Activated T-cell treated with anti-CD3 and anti-CD28 coated beads, Interleukin-2, amount 50 U/mL, for 72 hours (primary cell): ENCODE measurements around the gene ZNF746. TPM values are rescaled to one million over a fixed set of nuclear protein-coding genes. Genes with fewer than 3 reads are reported as not detected.
"Not testable (repeated sequence)": the region's sequence is repeated elsewhere in the genome, so short reads cannot be mapped to it uniquely, and the experiment has no call there.

Experiments
- ATAC-seq, 2 donors: fragments of 150-1000 bp; cut with Tn5 transposase; replicated peaks in 1 of 2; 2 replicates each; pipeline ENCODE4 v1.10.0; 2021; ENCODE audit warnings: moderate library complexity in 2 of 2, mild to moderate bottlenecking in 1 of 2
- DNase-seq, 2 donors: peaks; one replicate each; pipeline ENCODE4 v3.0.0; 2021 to 2022; ENCODE audit warnings: mixed read lengths in 1 of 2
- H3K27ac Mint-ChIP-seq: one replicate; pipeline ENCODE4 v1.8.0; 2022; ENCODE audit warnings: mild to moderate bottlenecking, moderate library complexity, mixed read lengths
- H3K27me3 Mint-ChIP-seq: one replicate; pipeline ENCODE4 v1.8.0; 2022; ENCODE audit warnings: low read depth, mixed read lengths
- H3K36me3 Mint-ChIP-seq, 2 donors: one replicate each; pipeline ENCODE4 v1.8.0; 2022; ENCODE audit warnings: mixed read lengths in 2 of 2, mild to moderate bottlenecking in 1 of 2; ENCODE audit not compliant: insufficient read depth in 2 of 2
- H3K4me1 Mint-ChIP-seq: one replicate; pipeline ENCODE4 v1.8.0; 2022; ENCODE audit warnings: low read depth, mixed read lengths
- H3K4me3 Mint-ChIP-seq, 2 donors: one replicate each; pipeline ENCODE4 v1.8.0; 2022; ENCODE audit warnings: mild to moderate bottlenecking in 2 of 2, mixed read lengths in 2 of 2, moderate library complexity in 2 of 2
- H3K9me3 Mint-ChIP-seq, 2 donors: one replicate each; pipeline ENCODE4 v1.8.0; 2022; ENCODE audit warnings: mixed read lengths in 2 of 2
- total RNA-seq, 2 donors: library from RNA; stranded (reverse); gene quantifications; one replicate each; pipeline ENCODE4 v1.2.3, GENCODE V29; 2022

The ZNF746 gene
- total RNA-seq, 2 donors from 2014 or later, result 20.3 to 21.9 TPM

GRCh38 chr7:149500910-149501309 lies 3.3 kb upstream of the ZNF746 start:
- peaks cover 34% of the 10 kb centered on the region for H3K4me1 Mint-ChIP-seq
- DNase-seq (no peak), ATAC-seq (no peak)
- H3K4me3 Mint-ChIP-seq, result no peak overlapping the region
- H3K27me3 Mint-ChIP-seq, result no peaks in the 10 kb centered on the region
- H3K27ac Mint-ChIP-seq, result no peak overlapping the region
- H3K9me3 Mint-ChIP-seq, result peaks cover 4 to 5% of the 10 kb centered on the region in 2 donors
- peaks cover 6 to 10% of the 10 kb centered on the region in 2 donors for H3K36me3 Mint-ChIP-seq

- H3K27ac Mint-ChIP-seq, result no peak overlapping the region
- no peaks in the 10 kb centered on the region for H3K27me3 Mint-ChIP-seq
- no peak overlapping the region for H3K4me3 Mint-ChIP-seq
- ATAC-seq, result no peak
- peaks cover 41% of the 10 kb centered on the region for H3K4me1 Mint-ChIP-seq
- peaks cover 0 to 3% of the 10 kb centered on the region in 2 donors for H3K9me3 Mint-ChIP-seq
- H3K36me3 Mint-ChIP-seq, result peaks cover 4 to 6% of the 10 kb centered on the region in 2 donors
- DNase-seq, result no peak
These were observed 2.6 kb upstream of the ZNF746 start for GRCh38 chr7:149500201-149500600.

GRCh38 chr7:149498811-149499210 lies 1.2 kb upstream of the ZNF746 start:
- DNase-seq, result no peak
- Mint-ChIP-seq H3K27me3 (no peaks in the 10 kb centered on the region), H3K4me3 (no peak overlapping the region), H3K9me3 (no peaks in the 10 kb centered on the region), H3K4me1 (peaks cover 47% of the 10 kb centered on the region), H3K27ac (no peak overlapping the region), H3K36me3 (peaks cover 5 to 6% of the 10 kb centered on the region in 2 donors)
- ATAC-seq, result no peak

- Mint-ChIP-seq H3K27me3 (no peaks in the 10 kb centered on the region), H3K9me3 (no peaks in the 10 kb centered on the region), H3K4me1 (peaks cover 55% of the 10 kb centered on the region), H3K4me3 (peak overlapping the region; percentile 94 to 99), H3K27ac (peak overlapping the region; percentile 97), H3K36me3 (peaks cover 5 to 8% of the 10 kb centered on the region in 2 donors)
- DNase-seq, result peak; percentile 60 to 69
- ATAC-seq, result peak; percentile 32 to 34
These were observed 792 bp downstream of the ZNF746 start for GRCh38 chr7:149496642-149497391.

GRCh38 chr7:149495785-149496641 lies 1.6 kb downstream of the ZNF746 start:
- peak overlapping the region; percentile 94 to 99 for H3K4me3 Mint-ChIP-seq
- DNase-seq, result no peak
- no peaks in the 10 kb centered on the region for H3K27me3 Mint-ChIP-seq
- no peak for ATAC-seq
- no peaks in the 10 kb centered on the region for H3K9me3 Mint-ChIP-seq
- H3K36me3 Mint-ChIP-seq, result peaks cover 7 to 8% of the 10 kb centered on the region in 2 donors
- H3K4me1 Mint-ChIP-seq, result peaks cover 55% of the 10 kb centered on the region
- no peak overlapping the region for H3K27ac Mint-ChIP-seq

GRCh38 chr7:149494738-149495368 lies 2.8 kb downstream of the ZNF746 start:
- H3K9me3 Mint-ChIP-seq, result no peaks in the 10 kb centered on the region
- H3K27ac Mint-ChIP-seq, result peak overlapping the region; percentile 78
- DNase-seq, result no peak
- H3K36me3 Mint-ChIP-seq, result peaks cover 9 to 13% of the 10 kb centered on the region in 2 donors
- H3K4me3 Mint-ChIP-seq, result peak overlapping the region; percentile 32 to 50
- peaks cover 44% of the 10 kb centered on the region for H3K4me1 Mint-ChIP-seq
- no peak for ATAC-seq
- no peaks in the 10 kb centered on the region for H3K27me3 Mint-ChIP-seq

GRCh38 chr7:149493975-149494374 lies 3.6 kb downstream of the ZNF746 start:
- DNase-seq, H3K27ac Mint-ChIP-seq, H3K4me3 Mint-ChIP-seq, H3K27me3 Mint-ChIP-seq, ATAC-seq, H3K9me3 Mint-ChIP-seq: not testable (repeated sequence)
- H3K4me1 Mint-ChIP-seq, result peaks cover 40% of the 10 kb centered on the region
- peaks cover 9 to 16% of the 10 kb centered on the region in 2 donors for H3K36me3 Mint-ChIP-seq

- Mint-ChIP-seq H3K4me3 (no peak overlapping the region), H3K36me3 (peaks cover 12 to 19% of the 10 kb centered on the region in 2 donors), H3K27ac (no peak overlapping the region), H3K4me1 (peaks cover 34% of the 10 kb centered on the region), H3K27me3 (no peaks in the 10 kb centered on the region), H3K9me3 (no peaks in the 10 kb centered on the region)
- ATAC-seq, result no peak
- no peak for DNase-seq
These were observed 4.2 kb downstream of the ZNF746 start for GRCh38 chr7:149493366-149493765.

- H3K27ac Mint-ChIP-seq, result peak overlapping the region; percentile 54
- no peak for ATAC-seq
- H3K4me1 Mint-ChIP-seq, result peaks cover 14% of the 10 kb centered on the region
These were observed 7.4 kb downstream of the ZNF746 start for GRCh38 chr7:149490083-149490760.

GRCh38 chr7:149489391-149490024 lies 8.1 kb downstream of the ZNF746 start:
- ATAC-seq, result peak in 1 of 2 donors; percentile 41
- H3K36me3 Mint-ChIP-seq, result peaks cover 18 to 30% of the 10 kb centered on the region in 2 donors

More at GRCh38 chr7:149490083-149490760, 7.4 kb downstream of the ZNF746 start:
- Mint-ChIP-seq H3K27me3 (no peaks in the 10 kb centered on the region), H3K9me3 (no peaks in the 10 kb centered on the region), H3K4me3 (no peak overlapping the region), H3K36me3 (peaks cover 17 to 28% of the 10 kb centered on the region in 2 donors)
- no peak for DNase-seq

GRCh38 chr7:149479568-149479967 lies 18.0 kb downstream of the ZNF746 start:
- Mint-ChIP-seq H3K4me1 (no peaks in the 10 kb centered on the region), H3K36me3 (peaks cover 10 to 17% of the 10 kb centered on the region in 2 donors), H3K9me3 (peaks cover 0 to 7% of the 10 kb centered on the region in 2 donors), H3K4me3 (no peak overlapping the region), H3K27ac (no peak overlapping the region), H3K27me3 (no peaks in the 10 kb centered on the region)
- no peak for DNase-seq
- no peak for ATAC-seq

More at GRCh38 chr7:149489391-149490024, 8.1 kb downstream of the ZNF746 start:
- H3K27me3 Mint-ChIP-seq, result no peaks in the 10 kb centered on the region
- peaks cover 8% of the 10 kb centered on the region for H3K4me1 Mint-ChIP-seq
- H3K4me3 Mint-ChIP-seq, result no peak overlapping the region
- H3K9me3 Mint-ChIP-seq, result no peaks in the 10 kb centered on the region
- no peak overlapping the region for H3K27ac Mint-ChIP-seq
- no peak for DNase-seq

- H3K36me3 Mint-ChIP-seq, result peaks cover 10 to 17% of the 10 kb centered on the region in 2 donors
- no peaks in the 10 kb centered on the region for H3K27me3 Mint-ChIP-seq
These were observed 18.9 kb downstream of the ZNF746 start for GRCh38 chr7:149478754-149479153.

More at GRCh38 chr7:149478754-149479153, 18.9 kb downstream of the ZNF746 start:
- H3K27ac Mint-ChIP-seq, result peak overlapping the region; percentile 6
- DNase-seq (no peak), ATAC-seq (no peak)
- H3K4me1 Mint-ChIP-seq, result no peaks in the 10 kb centered on the region
- H3K9me3 Mint-ChIP-seq, result peaks cover 0 to 7% of the 10 kb centered on the region in 2 donors
- no peak overlapping the region for H3K4me3 Mint-ChIP-seq
